22Rv1 (cell line): ENCODE data around the gene MYH10.

Source experiments
- ZFX ChIP-seq: fragments of 450-650 bp; IDR thresholded peaks from 2 replicates; pipeline ENCODE4 v1.6.1; 2017; ENCODE audit warnings: antibody characterized with exemption, borderline replicate concordance
- TF ChIP-seq, protein P1 (sequence below): fragments of 450-650 bp; IDR thresholded peaks from 2 replicates; pipeline ENCODE4 v1.5.1; 2017; ENCODE audit warnings: mild to moderate bottlenecking

DNA sequence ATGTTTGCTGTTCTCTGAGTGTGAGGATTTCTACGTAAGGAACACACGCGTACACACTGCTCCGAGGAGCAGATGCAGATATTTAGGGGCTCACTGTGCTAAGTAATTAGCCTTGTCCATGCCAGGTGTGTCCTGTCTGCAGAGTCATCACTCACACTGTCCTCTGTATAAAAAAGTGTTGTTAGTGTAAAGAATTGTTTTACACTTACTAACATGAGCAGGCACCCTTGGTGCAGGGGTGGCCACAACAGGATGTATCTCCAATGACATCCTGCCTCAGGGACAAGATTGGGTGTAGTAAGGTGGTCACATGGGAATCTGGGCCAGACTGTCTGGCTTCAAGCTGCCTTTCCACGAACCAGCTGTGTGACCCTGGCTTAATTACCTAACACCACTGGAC is 130.9 kb downstream of the MYH10 start:
- TF ChIP-seq, protein P1, sequence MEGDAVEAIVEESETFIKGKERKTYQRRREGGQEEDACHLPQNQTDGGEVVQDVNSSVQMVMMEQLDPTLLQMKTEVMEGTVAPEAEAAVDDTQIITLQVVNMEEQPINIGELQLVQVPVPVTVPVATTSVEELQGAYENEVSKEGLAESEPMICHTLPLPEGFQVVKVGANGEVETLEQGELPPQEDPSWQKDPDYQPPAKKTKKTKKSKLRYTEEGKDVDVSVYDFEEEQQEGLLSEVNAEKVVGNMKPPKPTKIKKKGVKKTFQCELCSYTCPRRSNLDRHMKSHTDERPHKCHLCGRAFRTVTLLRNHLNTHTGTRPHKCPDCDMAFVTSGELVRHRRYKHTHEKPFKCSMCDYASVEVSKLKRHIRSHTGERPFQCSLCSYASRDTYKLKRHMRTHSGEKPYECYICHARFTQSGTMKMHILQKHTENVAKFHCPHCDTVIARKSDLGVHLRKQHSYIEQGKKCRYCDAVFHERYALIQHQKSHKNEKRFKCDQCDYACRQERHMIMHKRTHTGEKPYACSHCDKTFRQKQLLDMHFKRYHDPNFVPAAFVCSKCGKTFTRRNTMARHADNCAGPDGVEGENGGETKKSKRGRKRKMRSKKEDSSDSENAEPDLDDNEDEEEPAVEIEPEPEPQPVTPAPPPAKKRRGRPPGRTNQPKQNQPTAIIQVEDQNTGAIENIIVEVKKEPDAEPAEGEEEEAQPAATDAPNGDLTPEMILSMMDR, result no peak
- TF ChIP-seq ZFX, result no peak
